ENCODE measurements around the gene TWNK. TPM values are rescaled to one million over a fixed set of nuclear protein-coding genes. Genes with fewer than 3 reads are reported as not detected.
A peak's percentile ranks its signal among the peaks of the same experiment; 100 is the strongest.

Gene TWNK
- total RNA-seq, 2 donors from 2014 or later: 11.2 to 15.1 TPM

DNA sequence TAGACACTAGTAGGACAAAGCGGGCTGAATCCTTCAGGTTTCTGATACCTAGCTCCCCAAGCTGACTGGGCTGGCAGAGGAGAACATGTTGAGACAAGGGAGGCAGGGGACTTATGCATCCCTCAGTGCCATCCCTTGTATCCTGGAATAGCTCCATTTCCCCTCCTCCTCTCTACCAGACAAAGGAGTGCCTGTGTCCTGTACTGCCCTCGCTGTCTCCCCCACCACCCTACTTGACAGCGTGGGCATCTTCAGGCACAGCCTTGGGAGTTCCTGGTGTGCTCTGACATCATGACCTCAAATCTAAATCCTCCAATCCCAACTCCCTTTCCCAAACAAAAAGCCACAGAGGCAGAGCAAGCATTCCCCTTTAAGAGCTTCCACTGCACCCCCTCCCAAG lies 52.7 kb downstream of the TWNK start:
- Histone ChIP-seq H3K9me3 (ENCODE audit: control insufficient read depth, low read length) (no peaks in the 10 kb centered on the region), H3K36me3 (ENCODE audit: control insufficient read depth, insufficient read depth, low read length) (no peaks in the 10 kb centered on the region), H3K4me1 (ENCODE audit: control insufficient read depth, insufficient read depth, low read length) (no peaks in the 10 kb centered on the region), H3K27ac (ENCODE audit: low read depth, low read length) (no peak overlapping the region), H3K9ac (ENCODE audit: extremely low read depth, low read length, poor library complexity, severe bottlenecking) (no peak overlapping the region), H3K4me3 (ENCODE audit: low read length) (no peak overlapping the region), H3K27me3 (ENCODE audit: control insufficient read depth, insufficient read depth, low read length, poor library complexity, severe bottlenecking) (peaks cover 65% of the 10 kb centered on the region)
- no peak overlapping the region for H3K27ac Mint-ChIP-seq
- no peak overlapping the region for H3K4me3 Mint-ChIP-seq
- H3K9me3 Mint-ChIP-seq: no peaks in the 10 kb centered on the region
- TF ChIP-seq, protein P1, sequence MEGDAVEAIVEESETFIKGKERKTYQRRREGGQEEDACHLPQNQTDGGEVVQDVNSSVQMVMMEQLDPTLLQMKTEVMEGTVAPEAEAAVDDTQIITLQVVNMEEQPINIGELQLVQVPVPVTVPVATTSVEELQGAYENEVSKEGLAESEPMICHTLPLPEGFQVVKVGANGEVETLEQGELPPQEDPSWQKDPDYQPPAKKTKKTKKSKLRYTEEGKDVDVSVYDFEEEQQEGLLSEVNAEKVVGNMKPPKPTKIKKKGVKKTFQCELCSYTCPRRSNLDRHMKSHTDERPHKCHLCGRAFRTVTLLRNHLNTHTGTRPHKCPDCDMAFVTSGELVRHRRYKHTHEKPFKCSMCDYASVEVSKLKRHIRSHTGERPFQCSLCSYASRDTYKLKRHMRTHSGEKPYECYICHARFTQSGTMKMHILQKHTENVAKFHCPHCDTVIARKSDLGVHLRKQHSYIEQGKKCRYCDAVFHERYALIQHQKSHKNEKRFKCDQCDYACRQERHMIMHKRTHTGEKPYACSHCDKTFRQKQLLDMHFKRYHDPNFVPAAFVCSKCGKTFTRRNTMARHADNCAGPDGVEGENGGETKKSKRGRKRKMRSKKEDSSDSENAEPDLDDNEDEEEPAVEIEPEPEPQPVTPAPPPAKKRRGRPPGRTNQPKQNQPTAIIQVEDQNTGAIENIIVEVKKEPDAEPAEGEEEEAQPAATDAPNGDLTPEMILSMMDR (conservative IDR thresholded peaks at IDR 0.05): no peak
- H3K4me1 Mint-ChIP-seq: peaks cover 10% of the 10 kb centered on the region
- peaks cover 68% of the 10 kb centered on the region for H3K27me3 Mint-ChIP-seq (ENCODE audit: insufficient read depth)
- no peak for DNase-seq
- WGBS, 2 experiments (ENCODE audit: insufficient coverage in 1 of 2, insufficient read length in 1 of 2): 85 to 93% methylated on average over 2 to 3 of the region's 3 CpGs
- no peaks in the 10 kb centered on the region for H3K36me3 Mint-ChIP-seq (ENCODE audit: low read depth)

DNA sequence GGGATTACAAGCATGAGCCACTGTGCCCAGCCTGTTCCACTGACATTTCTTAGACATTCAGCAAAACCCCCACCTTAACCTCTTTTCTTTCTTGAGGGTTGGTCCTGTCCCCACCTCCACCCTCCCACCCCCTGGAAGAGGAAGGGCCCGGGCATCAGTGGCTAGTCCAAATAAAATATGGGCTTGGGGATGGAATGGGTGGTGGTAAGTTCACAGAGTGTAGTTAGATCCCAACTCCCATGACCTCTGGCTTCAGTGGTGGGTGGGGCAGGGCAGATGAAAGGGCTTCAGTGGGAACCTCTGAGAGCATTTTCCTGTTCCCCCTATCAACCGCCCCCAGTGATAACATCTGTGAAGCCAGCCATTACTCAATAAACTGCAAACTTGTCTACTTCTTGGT lies 53.5 kb downstream of the TWNK start:
- Histone ChIP-seq H3K4me1 (ENCODE audit: control insufficient read depth, insufficient read depth, low read length) (no peaks in the 10 kb centered on the region), H3K9me3 (ENCODE audit: control insufficient read depth, low read length) (no peaks in the 10 kb centered on the region), H3K36me3 (ENCODE audit: control insufficient read depth, insufficient read depth, low read length) (no peaks in the 10 kb centered on the region), H3K9ac (ENCODE audit: extremely low read depth, low read length, poor library complexity, severe bottlenecking) (no peak overlapping the region), H3K27me3 (ENCODE audit: control insufficient read depth, insufficient read depth, low read length, poor library complexity, severe bottlenecking) (peaks cover 65% of the 10 kb centered on the region), H3K4me3 (ENCODE audit: low read length) (no peak overlapping the region), H3K27ac (ENCODE audit: low read depth, low read length) (no peak overlapping the region)
- DNase-seq: no peak
- Mint-ChIP-seq H3K4me3 (no peak overlapping the region), H3K36me3 (ENCODE audit: low read depth) (no peaks in the 10 kb centered on the region), H3K4me1 (peaks cover 10% of the 10 kb centered on the region), H3K27me3 (ENCODE audit: insufficient read depth) (peaks cover 68% of the 10 kb centered on the region), H3K9me3 (no peaks in the 10 kb centered on the region), H3K27ac (no peak overlapping the region)
- TF ChIP-seq, protein P1 (conservative IDR thresholded peaks at IDR 0.05): no peak
- 58% methylated on average over 2 of the region's 2 CpGs; no CpG with 5 or more reads in 1 of the 2 experiments for WGBS, 2 experiments (ENCODE audit: insufficient coverage in 1 of 2, insufficient read length in 1 of 2)

DNA sequence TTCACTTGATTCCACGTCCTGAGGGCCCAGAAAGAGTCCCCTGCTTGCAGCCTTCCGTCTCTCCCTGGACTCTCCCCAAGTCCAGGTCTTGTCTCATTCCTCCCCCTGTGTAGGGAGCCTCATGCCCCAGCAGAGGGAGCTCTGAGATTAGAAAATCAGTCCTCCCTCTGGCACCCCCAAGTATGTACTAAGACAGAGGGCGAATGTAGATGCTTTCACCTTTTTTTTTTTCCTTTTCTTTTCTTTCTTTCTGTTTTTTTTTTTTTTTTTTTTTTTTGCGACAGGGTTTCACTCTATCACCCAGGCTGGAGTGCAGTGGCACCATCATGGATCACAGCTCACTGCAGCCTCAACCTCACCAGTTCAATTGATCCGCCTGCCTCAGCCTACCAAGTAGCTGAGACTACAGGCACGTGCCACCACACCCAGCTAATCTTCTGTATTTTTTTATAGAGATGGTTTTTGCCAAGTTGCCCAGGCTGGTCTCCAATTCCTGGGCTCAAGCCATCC lies 54.0 kb downstream of the TWNK start:
- no peak overlapping the region for H3K4me3 Mint-ChIP-seq
- H3K36me3 Mint-ChIP-seq (ENCODE audit: low read depth): no peaks in the 10 kb centered on the region
- H3K4me1 Mint-ChIP-seq: peaks cover 10% of the 10 kb centered on the region

More for the DNA sequence above, 54.0 kb downstream of the TWNK start:
- Histone ChIP-seq H3K36me3 (ENCODE audit: control insufficient read depth, insufficient read depth, low read length) (no peaks in the 10 kb centered on the region), H3K9ac (ENCODE audit: extremely low read depth, low read length, poor library complexity, severe bottlenecking) (no peak overlapping the region), H3K27me3 (ENCODE audit: control insufficient read depth, insufficient read depth, low read length, poor library complexity, severe bottlenecking) (peaks cover 65% of the 10 kb centered on the region), H3K9me3 (ENCODE audit: control insufficient read depth, low read length) (no peaks in the 10 kb centered on the region), H3K27ac (ENCODE audit: low read depth, low read length) (no peak overlapping the region), H3K4me3 (ENCODE audit: low read length) (no peak overlapping the region), H3K4me1 (ENCODE audit: control insufficient read depth, insufficient read depth, low read length) (no peaks in the 10 kb centered on the region)
- H3K27ac Mint-ChIP-seq: no peak overlapping the region
- 10 to 47% methylated on average over 2 to 6 of the region's 6 CpGs for WGBS, 2 experiments (ENCODE audit: insufficient coverage in 1 of 2, insufficient read length in 1 of 2)
- peak; percentile 92 for DNase-seq
- TF ChIP-seq, protein P1 (conservative IDR thresholded peaks at IDR 0.05): peak; percentile 88
- H3K9me3 Mint-ChIP-seq: no peaks in the 10 kb centered on the region
- H3K27me3 Mint-ChIP-seq (ENCODE audit: insufficient read depth): peaks cover 68% of the 10 kb centered on the region

All from endodermal cell (in vitro differentiated cells).